Raji (cell line): ENCODE results near the gene DLG4.

ENCODE experiments used
- POLR2A ChIP-seq: IDR thresholded peaks from 2 replicates; pipeline ENCODE4 v1.6.1; 2011; ENCODE audit warnings: low read depth, low read length, control low read depth; ENCODE audit not compliant: insufficient read depth

DLG4 gene

GRCh38 chr17:7252176-7253043 is 32.8 kb upstream of the DLG4 start, which contains the start of gene ELP5:
TSS of gene ELP5 (plus strand) at chr17:7252215. CDS start at chr17:7252551, 336 bp downstream.
- peak; percentile 92 for TF ChIP-seq POLR2A

- TF ChIP-seq POLR2A: peak; percentile 58; the same call in 1 of the 2 replicates
Measured at GRCh38 chr17:7251661-7252175, 32.1 kb upstream of the DLG4 start, which contains the start of gene CTDNEP1. TSS of gene CTDNEP1 (minus strand) at chr17:7251734. CDS start at chr17:7251296, 438 bp downstream.

GRCh38 chr17:7250695-7251627 is 31.3 kb upstream of the DLG4 start:
- TF ChIP-seq POLR2A: no peak

GRCh38 chr17:7249830-7250229 is 30.2 kb upstream of the DLG4 start:
- no peak for TF ChIP-seq POLR2A

GRCh38 chr17:7249214-7249613 is 29.6 kb upstream of the DLG4 start:
- TF ChIP-seq POLR2A: no peak

- no peak for TF ChIP-seq POLR2A
Measured at GRCh38 chr17:7248796-7249195, 29.2 kb upstream of the DLG4 start.

GRCh38 chr17:7246779-7247178 is 27.1 kb upstream of the DLG4 start:
- no peak for TF ChIP-seq POLR2A

GRCh38 chr17:7243453-7243729 is 23.8 kb upstream of the DLG4 start:
- no peak for TF ChIP-seq POLR2A

- 0 out of 2 replicates have a peak, but pooled peaks have one; percentile 17 for TF ChIP-seq POLR2A
Measured at GRCh38 chr17:7242717-7243452, 23.2 kb upstream of the DLG4 start.

- TF ChIP-seq POLR2A: no peak; the same call in 1 of the 2 replicates
Measured at GRCh38 chr17:7241783-7242716, 22.4 kb upstream of the DLG4 start, which contains the start of gene GABARAP. TSS of gene GABARAP (minus strand) at chr17:7242449. CDS start at chr17:7242330, 119 bp downstream.

GRCh38 chr17:7241090-7241733 is 21.6 kb upstream of the DLG4 start:
- no peak for TF ChIP-seq POLR2A

- no peak for TF ChIP-seq POLR2A
Measured at GRCh38 chr17:7240375-7240774, 20.7 kb upstream of the DLG4 start.
